HepG2 (cell line): Measurements from ENCODE around the gene AFDN. TPM values are rescaled to one million over a fixed set of nuclear protein-coding genes. Genes with fewer than 3 reads are reported as not detected.

ENCODE experiments used
- EP300 ChIP-seq, 3 experiments: sonication (generic) in 1 of 3; formaldehyde crosslinking in 1 of 3; IDR thresholded peaks; 2 replicates each; pipeline versions ENCODE4 v1.5.1 to v1.6.1; 2011 to 2020; ENCODE audit warnings: low read depth in 2 of 3, low read length in 2 of 3, borderline replicate concordance in 1 of 3, improper control_type of control experiment in 1 of 3, mild to moderate bottlenecking in 1 of 3, missing genetic modification reagents in 1 of 3, moderate library complexity in 1 of 3
- MAFG ChIP-seq: sonication (generic); formaldehyde crosslinking; IDR thresholded peaks from 2 replicates; pipeline ENCODE4 v1.5.1; 2020; ENCODE audit warnings: mild to moderate bottlenecking, missing genetic modification reagents
- POLR2AphosphoS5 ChIP-seq: IDR thresholded peaks from 2 replicates; pipeline ENCODE4 v1.6.1; 2012; ENCODE audit warnings: low read depth, low read length
- ZBTB40 ChIP-seq, 2 experiments: fragments of 450-650 bp in 1 of 2; sonication (generic) in 1 of 2; formaldehyde crosslinking in 1 of 2; IDR thresholded peaks; 2 replicates each; pipeline versions ENCODE4 v1.6.1 to v1.8.0; 2016 to 2022; ENCODE audit warnings: antibody characterized with exemption in 1 of 2, mild to moderate bottlenecking in 1 of 2, missing genetic modification reagents in 1 of 2
- polyA plus RNA-seq, 8 experiments: library from polyadenylated mRNA; depleted of rRNA in 3 of 8; stranded (reverse) in 7 of 8; unstranded in 1 of 8; fragments of >200 nt; fragmentation: Illumina TruSeq in 4 of 8; extraction: Trizol in 4 of 8; gene quantifications; 2 replicates each; pipeline versions ENCODE4 v1.2.1 to v1.2.3, GENCODE V29; 2011 to 2016; ENCODE audit warnings: low read depth in 4 of 8, missing spikeins in 1 of 8, mixed read lengths in 1 of 8; ENCODE audit not compliant: insufficient read depth in 1 of 8
- total RNA-seq, 5 experiments: library from RNA; depleted of rRNA; stranded (reverse); fragments of >200 nt; fragmentation: Illumina TruSeq; extraction: Trizol; gene quantifications; 2 replicates each; pipeline ENCODE4 v1.2.3, GENCODE V29; 2016; ENCODE audit warnings: low read depth in 1 of 5

Gene AFDN
- total and polyA plus RNA-seq, 2 of the 13 experiments (the other 11 are each of a cell fraction or from before 2014, with no cell fraction given) = 136 to 151 TPM

- no peak for TF ChIP-seq ZBTB40 (IDR thresholded peaks at IDR 0.05)
- TF ChIP-seq ZBTB40 (CRISPR knock-in tag; IDR thresholded peaks at IDR 0.05) = no peak
- no peak for TF ChIP-seq MAFG (CRISPR knock-in tag)
- no peak for TF ChIP-seq POLR2AphosphoS5
- no peak for TF ChIP-seq EP300 (IDR thresholded peaks at IDR 0.05; ENCODE audit: low read depth in 2 of 2, low read length in 2 of 2)
- TF ChIP-seq EP300 (CRISPR knock-in tag; IDR thresholded peaks at IDR 0.05; ENCODE audit: borderline replicate concordance) = no peak
These were observed 161.4 kb downstream of the AFDN start (continued) for GRCh38 chr6:167988154-167988495.
